HUES64 (cell line): ENCODE measurements around the gene CNTN1.
A peak's percentile ranks its signal among the peaks of the same experiment; 100 is the strongest.

ENCODE experiments used
- H3K27ac ChIP-seq: 2 replicates; pipeline ENCODE4 v1.7.0; 2013; ENCODE audit warnings: low read depth, low read length, inconsistent platforms
- H3K27me3 ChIP-seq: 2 replicates; pipeline ENCODE4 v1.6.1; 2013; ENCODE audit warnings: mild to moderate bottlenecking, low read length; ENCODE audit not compliant: insufficient read depth
- H3K36me3 ChIP-seq: 2 replicates; pipeline ENCODE4 v1.6.1; 2013; ENCODE audit warnings: mild to moderate bottlenecking, low read length; ENCODE audit not compliant: insufficient read depth
- H3K4me1 ChIP-seq: 2 replicates; pipeline ENCODE4 v1.6.1; 2013; ENCODE audit warnings: mild to moderate bottlenecking, low read length, moderate library complexity; ENCODE audit not compliant: insufficient read depth
- H3K4me3 ChIP-seq: 2 replicates; pipeline ENCODE4 v1.5.1; 2013; ENCODE audit warnings: mild to moderate bottlenecking, low read length, moderate library complexity
- H3K9ac ChIP-seq: 2 replicates; pipeline ENCODE4 v1.6.1; 2013; ENCODE audit warnings: mild to moderate bottlenecking, low read depth, low read length
- H3K9me3 ChIP-seq: 2 replicates; pipeline ENCODE4 v1.6.1; 2013; ENCODE audit warnings: low read depth, low read length; ENCODE audit not compliant: insufficient read depth
- WGBS: fragments of 150-250, 120-280 bp; methylation state at CpG from one replicate; pipeline ENCODE4 v1.1.7; 2013; ENCODE audit warnings: missing lambda C conversion rate; 5-methylcytosine and 5-hydroxymethylcytosine counted together

CNTN1 gene

GRCh38 chr12:40820794-40821484 lies 128.7 kb downstream of the CNTN1 start:
- WGBS, result 100% methylated on average over 2 of the region's 2 CpGs
- no peaks in the 10 kb centered on the region for H3K36me3 ChIP-seq

GRCh38 chr12:40825156-40825555 lies 132.9 kb downstream of the CNTN1 start:
- peaks cover 19% of the 10 kb centered on the region for H3K4me1 ChIP-seq
- H3K9ac ChIP-seq, result no peak overlapping the region
- no peaks in the 10 kb centered on the region for H3K27me3 ChIP-seq
- H3K36me3 ChIP-seq, result no peaks in the 10 kb centered on the region
- no peak overlapping the region for H3K4me3 ChIP-seq
- no peaks in the 10 kb centered on the region for H3K9me3 ChIP-seq
- no peak overlapping the region for H3K27ac ChIP-seq

More at GRCh38 chr12:40820794-40821484, 128.7 kb downstream of the CNTN1 start:
- Histone ChIP-seq H3K9me3 (no peaks in the 10 kb centered on the region), H3K4me1 (peaks cover 23% of the 10 kb centered on the region), H3K9ac (no peak overlapping the region), H3K4me3 (no peak overlapping the region), H3K27ac (no peak overlapping the region), H3K27me3 (no peaks in the 10 kb centered on the region)

DNA sequence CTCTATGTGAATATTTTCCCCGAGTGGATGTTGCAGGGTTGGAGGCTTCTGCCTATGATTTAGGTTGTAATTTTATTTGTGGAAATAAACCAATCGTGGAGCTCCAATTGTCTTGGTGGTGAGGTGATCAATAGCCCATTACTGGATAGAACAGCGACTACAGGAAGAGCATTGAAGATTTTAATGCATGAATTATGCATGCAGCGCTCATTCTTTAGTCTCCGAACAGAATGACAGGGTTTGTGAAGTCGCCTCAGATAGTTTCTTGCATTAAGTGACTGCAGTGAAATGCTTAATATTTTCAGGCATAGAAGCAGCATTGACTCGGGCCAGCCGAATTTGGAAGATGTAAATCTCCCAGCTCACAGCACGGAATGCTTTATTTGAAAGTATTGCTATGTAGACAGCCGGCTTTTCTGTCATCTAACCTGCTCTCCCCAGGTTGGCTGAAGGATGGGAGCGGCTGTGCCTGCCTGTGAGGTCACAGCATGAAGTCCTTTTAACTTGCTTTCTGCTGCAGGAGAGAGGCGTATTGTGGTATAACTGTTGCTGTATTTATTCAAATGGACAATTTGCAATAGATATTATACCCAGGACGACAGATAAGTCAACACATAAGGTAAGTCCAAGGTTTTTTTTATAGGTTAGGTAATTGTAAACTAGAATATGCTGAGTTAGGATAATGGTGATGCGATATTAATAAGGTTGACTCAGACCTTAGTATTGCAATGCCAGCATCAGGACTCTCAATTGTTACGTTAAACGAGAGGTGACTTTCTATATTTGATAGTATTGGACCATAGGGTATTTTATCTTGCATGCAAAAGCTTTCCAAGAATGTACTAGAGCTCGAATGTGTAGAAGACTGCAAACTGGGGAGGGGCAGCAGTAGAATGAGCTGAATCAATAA lies 135.7 kb downstream of the CNTN1 start:
- Histone ChIP-seq H3K4me3 (peak overlapping the region; percentile 11; the same call in 1 of the 2 replicates), H3K27me3 (no peaks in the 10 kb centered on the region), H3K27ac (no peak overlapping the region), H3K4me1 (peaks cover 19% of the 10 kb centered on the region), H3K9ac (no peak overlapping the region), H3K9me3 (no peaks in the 10 kb centered on the region), H3K36me3 (no peaks in the 10 kb centered on the region)
- 42% methylated on average over 17 of the region's 17 CpGs for WGBS

DNA sequence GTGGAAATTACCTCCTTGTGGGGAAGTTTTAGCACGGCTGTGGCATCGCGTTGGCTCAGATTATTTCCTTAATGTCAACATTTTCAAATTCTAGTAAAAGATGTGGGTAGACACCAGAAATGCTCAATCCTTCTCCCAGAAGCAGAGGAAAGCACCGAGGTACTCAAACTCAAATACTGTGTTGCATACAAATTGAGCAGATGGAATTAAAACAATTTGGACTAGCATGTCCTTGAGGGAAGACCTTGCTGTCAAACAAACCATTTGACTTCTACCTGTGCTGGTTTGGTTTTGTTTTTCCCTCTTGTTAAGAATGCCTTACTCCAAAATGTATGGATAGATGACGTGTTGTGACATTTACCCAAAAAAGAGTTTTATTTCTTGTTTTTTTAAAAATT lies 136.4 kb downstream of the CNTN1 start:
- no peak overlapping the region for H3K4me3 ChIP-seq
- H3K27me3 ChIP-seq, result no peaks in the 10 kb centered on the region
- H3K4me1 ChIP-seq, result peaks cover 19% of the 10 kb centered on the region
- no peaks in the 10 kb centered on the region for H3K9me3 ChIP-seq
- no peak overlapping the region for H3K9ac ChIP-seq
- no peaks in the 10 kb centered on the region for H3K36me3 ChIP-seq
- no peak overlapping the region for H3K27ac ChIP-seq
- 86% methylated on average over 2 of the region's 5 CpGs for WGBS

DNA sequence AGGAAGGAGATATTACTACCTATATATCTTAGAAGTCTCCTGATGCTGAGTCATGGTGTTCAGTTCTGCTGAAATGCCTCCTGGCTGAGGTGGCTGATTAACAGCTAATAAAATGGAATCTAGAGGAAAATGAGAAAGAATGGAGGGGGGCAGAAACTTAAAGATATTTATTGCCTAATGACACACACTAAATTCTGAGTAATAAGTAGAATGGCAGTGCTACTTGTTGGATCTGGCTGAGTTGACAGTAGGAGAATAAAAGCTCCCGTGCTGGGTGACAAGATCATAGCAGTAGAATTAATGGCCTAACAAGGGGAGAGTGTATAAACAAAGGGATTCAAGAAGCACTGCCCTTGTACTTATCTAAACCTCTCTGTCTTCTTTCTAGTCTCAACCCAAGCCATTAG lies 137.5 kb downstream of the CNTN1 start:
- H3K27ac ChIP-seq, result no peak overlapping the region
- no peaks in the 10 kb centered on the region for H3K9me3 ChIP-seq
- no peak overlapping the region for H3K4me3 ChIP-seq
- H3K4me1 ChIP-seq, result peaks cover 19% of the 10 kb centered on the region
- H3K27me3 ChIP-seq, result no peaks in the 10 kb centered on the region
- H3K36me3 ChIP-seq, result no peaks in the 10 kb centered on the region
- WGBS, result 67% methylated on average over 1 of the region's 1 CpG
- no peak overlapping the region for H3K9ac ChIP-seq

- Histone ChIP-seq H3K9ac (no peak overlapping the region), H3K27me3 (no peaks in the 10 kb centered on the region), H3K27ac (no peak overlapping the region), H3K36me3 (no peaks in the 10 kb centered on the region), H3K4me1 (peaks cover 19% of the 10 kb centered on the region), H3K4me3 (no peak overlapping the region), H3K9me3 (no peaks in the 10 kb centered on the region)
Observed at GRCh38 chr12:40831916-40832315, 139.7 kb downstream of the CNTN1 start.

- Histone ChIP-seq H3K36me3 (no peaks in the 10 kb centered on the region), H3K27me3 (no peaks in the 10 kb centered on the region), H3K9ac (no peak overlapping the region), H3K4me3 (no peak overlapping the region), H3K9me3 (no peaks in the 10 kb centered on the region), H3K4me1 (peaks cover 16% of the 10 kb centered on the region), H3K27ac (no peak overlapping the region)
- WGBS, result 88% methylated on average over 2 of the region's 2 CpGs
Observed at GRCh38 chr12:40832668-40833067, 140.4 kb downstream of the CNTN1 start.

- Histone ChIP-seq H3K27ac (no peak overlapping the region), H3K4me1 (0 out of 2 replicates have a peak, but pooled peaks cover 5% of the 10 kb centered on the region), H3K9ac (no peak overlapping the region), H3K4me3 (no peak overlapping the region), H3K27me3 (no peaks in the 10 kb centered on the region), H3K36me3 (no peaks in the 10 kb centered on the region), H3K9me3 (no peaks in the 10 kb centered on the region)
- 100% methylated on average over 2 of the region's 2 CpGs for WGBS
Observed at GRCh38 chr12:40833818-40834217, 141.6 kb downstream of the CNTN1 start.

GRCh38 chr12:40834321-40834720 lies 142.1 kb downstream of the CNTN1 start:
- Histone ChIP-seq H3K9ac (no peak overlapping the region), H3K9me3 (no peaks in the 10 kb centered on the region), H3K4me3 (no peak overlapping the region), H3K36me3 (no peaks in the 10 kb centered on the region), H3K27ac (no peak overlapping the region), H3K27me3 (no peaks in the 10 kb centered on the region), H3K4me1 (0 out of 2 replicates have a peak, but pooled peaks cover 5% of the 10 kb centered on the region)
- WGBS, result 90% methylated on average over 4 of the region's 5 CpGs

DNA sequence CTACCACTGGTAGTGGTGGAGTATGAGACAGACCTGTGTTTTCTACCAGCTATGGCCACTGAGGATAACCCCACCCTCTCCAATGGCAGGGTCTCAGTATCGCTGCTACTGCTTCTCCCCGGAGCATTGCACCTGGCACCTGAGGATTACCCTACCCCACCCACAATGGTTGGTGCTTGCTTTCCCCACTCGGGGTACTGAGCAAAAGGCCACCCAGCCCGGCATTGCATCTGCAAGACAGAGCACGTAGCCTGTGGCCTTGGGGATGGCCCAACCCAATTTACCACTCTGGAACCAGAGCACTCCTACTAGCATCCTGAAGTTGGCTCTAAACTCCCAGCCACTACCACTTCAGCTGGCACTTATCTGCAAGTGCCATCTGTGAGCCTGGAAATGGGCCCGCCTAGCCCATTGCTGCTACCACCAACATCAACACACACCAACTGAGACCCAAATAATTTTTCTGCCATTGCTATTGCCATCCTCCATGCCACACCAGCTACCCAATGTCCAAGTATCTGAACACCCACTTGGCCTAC lies 145.7 kb downstream of the CNTN1 start:
- Histone ChIP-seq H3K9ac (no peak overlapping the region), H3K27ac (no peak overlapping the region), H3K4me3 (no peak overlapping the region), H3K9me3 (no peaks in the 10 kb centered on the region), H3K4me1 (no peaks in the 10 kb centered on the region), H3K27me3 (no peaks in the 10 kb centered on the region), H3K36me3 (no peaks in the 10 kb centered on the region)
- 94% methylated on average over 6 of the region's 6 CpGs for WGBS

DNA sequence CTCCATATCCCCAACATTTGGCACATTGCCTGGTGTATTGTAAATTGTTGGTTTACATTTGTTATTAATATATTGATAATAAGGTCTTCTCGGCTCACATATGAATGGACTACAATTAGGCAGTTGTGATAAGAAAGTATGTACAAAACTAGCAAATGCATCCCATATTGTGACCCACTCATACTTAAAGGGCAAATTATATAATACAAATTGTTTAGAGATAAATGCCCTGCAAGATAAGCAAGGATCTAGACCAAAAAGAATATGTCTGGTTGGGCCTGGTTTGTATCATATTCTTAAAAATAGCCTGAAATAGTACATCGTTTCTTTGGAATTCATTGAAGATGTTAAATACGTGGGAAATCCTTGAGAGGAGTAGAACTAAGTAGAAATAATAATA lies 151.3 kb downstream of the CNTN1 start:
- no peaks in the 10 kb centered on the region for H3K36me3 ChIP-seq
- WGBS, result 88% methylated on average over 2 of the region's 3 CpGs

More for the DNA sequence above, 151.3 kb downstream of the CNTN1 start:
- Histone ChIP-seq H3K27me3 (no peaks in the 10 kb centered on the region), H3K4me1 (no peaks in the 10 kb centered on the region), H3K4me3 (no peak overlapping the region), H3K9me3 (no peaks in the 10 kb centered on the region), H3K9ac (no peak overlapping the region), H3K27ac (no peak overlapping the region)
